ENCODE results near the gene LONP1.
A peak's percentile ranks its signal among the peaks of the same experiment; 100 is the strongest.

The LONP1 gene

DNA sequence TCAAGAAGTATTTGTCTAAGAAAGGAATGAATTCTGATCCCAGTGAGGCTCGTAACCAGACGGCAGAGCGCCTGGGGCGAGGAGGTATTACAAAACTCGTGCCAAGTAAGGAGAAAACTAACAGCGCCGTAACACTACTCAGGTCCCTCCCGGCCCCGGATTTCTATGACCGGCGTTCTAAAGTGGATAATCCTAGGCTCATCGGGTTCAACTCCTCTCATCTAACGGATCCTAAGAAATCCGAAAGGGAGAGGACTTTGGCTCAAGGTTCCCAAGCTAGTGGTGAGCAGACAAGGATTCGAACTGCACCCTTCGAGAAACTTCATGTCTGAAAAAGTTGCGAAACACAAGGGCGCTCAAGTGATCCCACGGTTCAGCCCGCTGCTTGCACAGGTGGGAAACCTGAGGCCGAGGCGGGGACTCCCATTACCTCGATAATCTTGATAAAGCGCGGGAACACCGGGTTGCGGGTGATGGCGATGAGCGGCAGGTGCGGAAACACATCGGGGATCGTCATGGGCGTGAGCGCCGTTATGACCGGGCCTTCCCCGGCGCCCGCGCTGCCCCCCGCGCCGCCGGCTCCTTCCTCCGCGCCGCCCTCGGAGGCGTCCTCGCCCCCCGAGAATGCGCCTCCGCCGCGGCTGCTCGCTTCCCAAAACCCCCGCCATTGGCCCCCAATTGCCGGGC, 529 bp downstream of the LONP1 start:
- CTCF ChIA-PET: interaction anchor here (1.0 to 3.0 kb wide), 5 partner anchors 24 to 37 kb away, joined by 3 to 11 read pairs (median 4); partner anchors contain the start of gene RPL36
- peak; percentile 60 for DNase-seq
- Mint-ChIP-seq H3K9me3 (no peaks in the 10 kb centered on the region), H3K4me1 (peaks cover 37% of the 10 kb centered on the region), H3K36me3 (peaks cover 13% of the 10 kb centered on the region), H3K27me3 (peaks cover 6% of the 10 kb centered on the region), H3K4me3 (peak overlapping the region; percentile 93), H3K27ac (peak overlapping the region; percentile 98)

DNA sequence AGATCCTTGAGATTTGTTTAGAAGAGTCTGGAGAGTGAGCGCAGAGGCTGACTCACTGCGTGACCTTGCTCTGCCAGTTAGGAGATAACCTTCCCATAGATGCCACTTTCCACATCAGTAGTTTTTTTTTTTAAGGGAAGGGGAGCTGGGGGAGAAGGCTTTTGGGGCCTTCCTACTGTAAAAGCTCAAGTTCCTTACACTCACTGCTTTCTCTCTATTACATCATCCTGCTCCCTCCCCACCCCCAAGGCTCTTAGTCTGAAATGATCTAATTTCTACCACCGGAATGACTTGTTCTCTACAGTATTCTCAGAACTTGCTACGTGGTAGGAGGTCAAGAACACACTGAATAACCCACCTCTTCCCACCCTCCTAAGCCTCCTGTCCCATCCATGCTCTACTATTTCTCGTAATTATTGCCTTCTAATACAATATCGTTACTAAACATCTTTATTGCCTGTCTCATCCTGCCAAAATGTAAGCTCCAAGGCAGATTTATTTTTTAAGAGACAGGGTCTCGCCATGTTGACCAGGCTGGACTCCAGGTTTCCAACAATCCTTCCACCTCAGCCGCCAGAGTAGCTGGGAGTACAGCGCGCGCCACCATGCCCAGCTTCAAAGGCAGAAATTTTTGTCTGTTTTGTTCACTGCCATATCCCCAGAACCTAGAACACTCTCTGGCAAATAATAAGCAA, 1.2 kb downstream of the LONP1 start:
- H3K4me3 Mint-ChIP-seq: peak overlapping the region; percentile 93
- CTCF ChIA-PET: interaction anchor here (1.0 to 3.0 kb wide), 4 partner anchors 24 to 31 kb away, joined by 3 to 11 read pairs (median 6); partner anchors contain the start of gene RPL36
- DNase-seq: peak; percentile 62
- peak overlapping the region; percentile 98 for H3K27ac Mint-ChIP-seq
- no peaks in the 10 kb centered on the region for H3K9me3 Mint-ChIP-seq
- H3K36me3 Mint-ChIP-seq: peaks cover 17% of the 10 kb centered on the region
- peaks cover 37% of the 10 kb centered on the region for H3K4me1 Mint-ChIP-seq
- H3K27me3 Mint-ChIP-seq: peaks cover 6% of the 10 kb centered on the region

DNA sequence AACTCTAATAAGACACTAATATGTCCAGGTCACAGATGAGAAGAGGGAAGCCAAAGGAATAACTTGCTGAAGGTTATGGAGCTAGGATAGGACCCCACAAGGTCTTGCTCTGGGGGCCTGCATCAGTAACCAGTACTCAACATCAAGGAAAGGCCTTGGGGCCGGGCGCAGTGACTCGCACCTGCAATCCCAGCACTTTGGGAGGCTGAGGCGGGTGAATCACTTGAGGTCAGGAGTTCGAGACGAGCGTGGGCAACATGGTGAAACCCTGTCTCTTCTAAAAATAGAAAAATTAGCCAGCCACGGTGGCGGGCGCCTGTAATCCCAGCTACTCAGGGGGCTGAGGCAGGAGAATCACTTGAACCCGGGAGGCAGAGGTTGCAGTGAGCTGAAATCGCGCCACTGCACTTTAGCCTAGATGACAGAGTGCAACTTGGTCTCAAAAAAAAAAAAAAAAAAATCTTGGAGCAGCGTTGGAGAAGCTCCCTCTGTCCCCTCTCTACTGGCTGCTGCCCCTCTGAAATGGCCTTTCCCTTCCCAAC, 1.8 kb downstream of the LONP1 start:
- Mint-ChIP-seq H3K27me3 (peaks cover 6% of the 10 kb centered on the region), H3K4me3 (peak overlapping the region; percentile 93), H3K36me3 (peaks cover 21% of the 10 kb centered on the region), H3K4me1 (peaks cover 37% of the 10 kb centered on the region), H3K27ac (peak overlapping the region; percentile 98), H3K9me3 (no peaks in the 10 kb centered on the region)
- CTCF ChIA-PET: interaction anchor here (1.0 to 3.0 kb wide), 4 partner anchors 23 to 31 kb away, joined by 3 to 11 read pairs (median 6); partner anchors contain the start of gene RPL36
- DNase-seq: no peak

DNA sequence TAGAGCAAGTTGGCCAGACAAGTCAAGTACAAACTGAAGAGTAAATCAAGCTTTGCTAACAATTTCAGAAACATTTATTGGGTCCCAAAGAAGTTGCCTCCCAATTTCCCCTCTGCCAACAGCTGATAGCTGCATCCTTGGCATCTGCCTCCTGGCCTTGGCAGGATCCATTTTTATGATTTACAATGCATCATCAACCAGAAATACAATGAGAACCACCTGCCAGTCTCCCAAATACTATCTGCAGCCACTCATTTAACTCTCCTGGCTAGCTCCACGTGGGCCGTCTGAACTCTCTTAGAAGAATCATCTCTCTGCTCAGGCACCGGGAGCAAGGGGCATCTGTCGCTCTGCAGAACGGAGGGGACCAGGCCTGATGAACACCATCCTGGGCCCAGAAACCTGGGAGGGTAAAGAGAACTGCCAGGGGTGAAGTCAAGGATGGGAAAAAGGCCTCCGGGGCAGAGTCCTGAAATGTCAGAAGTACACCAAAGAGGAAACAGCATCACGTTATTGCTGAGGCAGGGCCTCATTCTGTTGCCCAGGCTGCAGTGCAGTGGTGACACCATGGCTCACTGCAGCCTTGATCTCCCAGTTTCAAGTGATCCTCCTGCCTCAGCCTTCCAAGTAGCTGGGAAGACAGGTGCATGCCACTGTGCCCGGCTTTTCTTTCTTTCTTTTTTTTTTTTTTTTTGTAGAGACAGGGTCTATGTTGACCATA, 2.6 kb downstream of the LONP1 start:
- Mint-ChIP-seq H3K36me3 (peaks cover 23% of the 10 kb centered on the region), H3K27me3 (peaks cover 6% of the 10 kb centered on the region), H3K27ac (peak overlapping the region; percentile 98), H3K4me1 (peaks cover 37% of the 10 kb centered on the region), H3K4me3 (peak overlapping the region; percentile 93), H3K9me3 (no peaks in the 10 kb centered on the region)
- CTCF ChIA-PET: interaction anchor here (1.3 to 3.0 kb wide), 2 partner anchors 26 to 77 kb away, joined by 4 to 11 read pairs; no protein-coding TSS in a partner anchor
- no peak for DNase-seq

DNA sequence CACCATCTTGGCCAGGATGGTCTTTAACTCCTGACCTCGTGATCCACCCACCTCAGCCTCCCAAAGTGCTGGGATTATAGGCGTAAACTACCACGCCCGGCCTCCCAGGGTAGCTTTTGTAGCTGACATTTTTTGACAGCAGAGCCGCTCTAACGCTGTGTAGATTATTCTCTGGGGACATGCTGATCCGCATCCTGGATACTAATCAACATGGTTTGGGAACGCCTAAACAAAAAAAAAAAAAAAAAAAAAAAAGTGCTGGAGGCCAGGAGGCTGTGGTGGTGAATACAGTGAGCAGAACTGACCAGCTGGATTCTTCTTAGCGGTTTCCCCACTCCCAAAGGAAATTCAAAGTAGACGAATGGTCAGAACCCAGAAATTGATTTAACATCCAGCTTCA, 5.1 kb downstream of the LONP1 start:
- Mint-ChIP-seq H3K4me1 (peaks cover 30% of the 10 kb centered on the region), H3K36me3 (peaks cover 31% of the 10 kb centered on the region), H3K9me3 (no peaks in the 10 kb centered on the region), H3K4me3 (no peak overlapping the region), H3K27ac (no peak overlapping the region), H3K27me3 (no peaks in the 10 kb centered on the region)
- DNase-seq: no peak
- CTCF ChIA-PET: interaction anchor here (0.6 to 1.6 kb wide), 2 partner anchors 28 to 1063 kb away, joined by 4 read pairs; no protein-coding TSS in a partner anchor

DNA sequence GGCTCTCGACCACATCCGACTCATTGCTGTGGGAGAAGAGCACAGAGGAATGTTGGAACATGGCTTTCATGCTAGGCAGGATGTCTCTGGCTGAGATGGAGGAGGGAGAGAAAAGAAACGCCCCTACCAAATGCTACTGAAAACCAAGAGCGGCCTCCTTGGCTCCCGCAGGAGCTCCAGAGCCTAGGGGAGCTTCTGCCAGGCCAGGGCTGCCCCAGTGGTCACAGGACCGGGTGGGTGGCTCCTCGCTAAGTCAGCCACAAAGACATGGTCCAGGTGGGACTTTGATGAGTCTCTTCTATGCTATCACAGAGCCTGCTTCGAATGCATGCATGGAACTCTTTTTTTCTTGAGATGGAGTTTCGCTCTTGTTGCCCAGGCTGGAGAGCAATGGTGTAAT, 6.7 kb downstream of the LONP1 start:
- Mint-ChIP-seq H3K4me1 (peaks cover 19% of the 10 kb centered on the region), H3K9me3 (no peaks in the 10 kb centered on the region), H3K27me3 (no peaks in the 10 kb centered on the region), H3K27ac (no peak overlapping the region), H3K36me3 (peaks cover 25% of the 10 kb centered on the region), H3K4me3 (no peak overlapping the region)
- CTCF ChIA-PET: interaction anchor here (1.6 to 4.4 kb wide), 2 partner anchors 23 to 26 kb away, joined by 4 to 19 read pairs; partner anchors contain the start of gene RPL36
- no peak for DNase-seq

DNA sequence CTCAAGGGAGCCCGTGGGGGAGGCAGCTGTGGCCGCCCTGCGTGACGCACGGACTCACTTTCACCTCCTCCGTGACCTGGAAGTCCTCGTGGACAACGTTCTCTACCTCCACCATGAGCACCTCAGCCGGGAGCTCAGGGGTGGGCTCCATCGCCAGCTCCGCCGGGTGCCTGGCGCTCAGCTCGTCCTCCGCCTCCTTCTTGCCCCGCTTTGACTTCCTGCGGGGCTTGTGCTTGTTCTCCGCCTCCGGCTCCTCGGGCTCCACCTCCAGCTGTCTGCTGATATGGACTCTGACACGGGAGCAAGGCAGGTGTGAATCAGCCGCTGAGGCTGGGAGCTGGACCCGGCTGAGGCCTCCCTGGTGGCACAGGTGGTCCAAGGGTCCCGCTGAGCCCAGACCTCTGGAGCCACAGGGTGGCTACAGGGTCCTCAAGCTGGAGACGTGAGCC, 8.2 kb downstream of the LONP1 start:
- CTCF ChIA-PET: interaction anchor here (4.4 kb wide), 1 partner anchor 21 kb away, joined by 19 read pairs; the partner anchor contains the start of gene RPL36
- H3K4me3 Mint-ChIP-seq: no peak overlapping the region
- peaks cover 6% of the 10 kb centered on the region for H3K4me1 Mint-ChIP-seq
- no peak for DNase-seq
- no peaks in the 10 kb centered on the region for H3K27me3 Mint-ChIP-seq
- peaks cover 26% of the 10 kb centered on the region for H3K36me3 Mint-ChIP-seq
- no peaks in the 10 kb centered on the region for H3K9me3 Mint-ChIP-seq
- no peak overlapping the region for H3K27ac Mint-ChIP-seq

DNA sequence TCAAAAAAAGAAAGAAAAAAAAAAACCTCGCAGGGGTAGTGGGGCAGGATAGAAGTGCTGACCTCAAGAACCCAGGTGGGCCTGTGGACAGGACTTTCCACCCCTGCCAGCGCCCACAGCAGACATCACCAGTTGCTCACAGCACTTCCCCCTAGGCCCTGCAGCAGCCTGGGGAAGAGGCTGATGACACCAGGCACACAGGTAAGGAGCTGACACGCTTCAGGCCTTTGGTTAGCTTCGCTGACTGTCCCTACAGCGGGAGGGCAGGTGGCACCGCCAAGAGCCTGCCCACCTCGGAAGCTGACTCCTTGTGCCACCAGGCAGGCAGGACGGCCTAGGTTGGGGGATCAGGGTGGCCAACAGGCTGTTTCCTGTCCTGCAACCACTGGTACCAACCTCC, 8.9 kb downstream of the LONP1 start:
- no peak overlapping the region for H3K27ac Mint-ChIP-seq

DNA sequence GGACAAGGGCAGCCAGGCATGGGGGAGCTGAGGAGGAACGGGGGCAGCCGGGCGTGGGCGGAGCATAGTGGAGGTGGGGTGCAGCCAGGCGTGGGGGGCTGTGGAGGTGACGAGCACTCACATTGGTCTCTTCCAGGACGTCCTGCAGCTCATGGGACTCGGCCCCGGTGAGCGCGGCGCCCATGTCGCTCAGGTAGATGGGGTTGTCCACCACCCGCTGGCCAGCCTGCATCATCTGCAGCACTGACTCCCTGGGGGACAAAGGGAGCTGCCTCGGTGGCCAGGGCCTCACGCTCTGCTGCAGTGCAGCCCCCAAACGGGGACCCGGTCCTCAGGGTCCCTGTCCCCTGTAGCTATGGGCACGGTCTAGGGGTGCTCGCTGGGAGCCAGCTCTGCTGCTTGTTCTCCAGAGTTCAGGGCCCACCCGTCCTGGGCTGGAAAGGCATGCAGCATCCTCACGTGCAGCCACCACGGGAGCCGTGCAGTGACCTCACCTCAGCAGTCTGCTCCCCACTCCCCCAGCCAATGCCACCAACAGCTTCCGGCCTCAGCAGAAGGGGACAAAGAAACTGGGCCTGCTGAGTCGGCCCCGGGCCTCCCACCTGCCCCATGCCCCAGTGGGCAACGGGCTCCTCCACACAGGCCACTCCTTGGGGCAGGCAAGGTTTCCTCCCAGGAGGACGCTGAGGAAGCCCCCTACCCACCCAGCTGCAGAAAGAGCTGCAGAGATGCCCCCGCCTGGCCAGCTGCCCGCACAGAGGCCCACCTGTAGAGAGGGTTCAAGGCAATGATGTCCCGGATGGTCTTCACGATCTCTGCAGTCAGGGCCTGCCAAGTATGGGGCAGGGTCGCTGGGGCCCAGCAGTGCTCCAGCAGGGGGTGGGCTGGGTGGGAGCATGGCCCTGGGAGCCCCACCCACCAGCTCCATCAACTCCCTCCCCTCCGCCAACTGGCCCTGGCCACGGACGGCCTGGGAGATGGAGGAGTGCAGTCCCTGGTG, 12.1 kb downstream of the LONP1 start:
- Mint-ChIP-seq H3K27ac (no peak overlapping the region), H3K36me3 (peaks cover 28% of the 10 kb centered on the region), H3K4me3 (no peak overlapping the region), H3K27me3 (no peaks in the 10 kb centered on the region), H3K4me1 (no peaks in the 10 kb centered on the region), H3K9me3 (no peaks in the 10 kb centered on the region)
- no peak for DNase-seq
- CTCF ChIA-PET: no interaction called here

More for the DNA sequence above, 8.9 kb downstream of the LONP1 start:
- no peak overlapping the region for H3K4me3 Mint-ChIP-seq
- peaks cover 3% of the 10 kb centered on the region for H3K4me1 Mint-ChIP-seq
- DNase-seq: no peak
- H3K9me3 Mint-ChIP-seq: no peaks in the 10 kb centered on the region
- H3K36me3 Mint-ChIP-seq: peaks cover 31% of the 10 kb centered on the region
- no peaks in the 10 kb centered on the region for H3K27me3 Mint-ChIP-seq
- CTCF ChIA-PET: interaction anchor here (4.4 kb wide), 1 partner anchor 20 kb away, joined by 19 read pairs; the partner anchor contains the start of gene RPL36

DNA sequence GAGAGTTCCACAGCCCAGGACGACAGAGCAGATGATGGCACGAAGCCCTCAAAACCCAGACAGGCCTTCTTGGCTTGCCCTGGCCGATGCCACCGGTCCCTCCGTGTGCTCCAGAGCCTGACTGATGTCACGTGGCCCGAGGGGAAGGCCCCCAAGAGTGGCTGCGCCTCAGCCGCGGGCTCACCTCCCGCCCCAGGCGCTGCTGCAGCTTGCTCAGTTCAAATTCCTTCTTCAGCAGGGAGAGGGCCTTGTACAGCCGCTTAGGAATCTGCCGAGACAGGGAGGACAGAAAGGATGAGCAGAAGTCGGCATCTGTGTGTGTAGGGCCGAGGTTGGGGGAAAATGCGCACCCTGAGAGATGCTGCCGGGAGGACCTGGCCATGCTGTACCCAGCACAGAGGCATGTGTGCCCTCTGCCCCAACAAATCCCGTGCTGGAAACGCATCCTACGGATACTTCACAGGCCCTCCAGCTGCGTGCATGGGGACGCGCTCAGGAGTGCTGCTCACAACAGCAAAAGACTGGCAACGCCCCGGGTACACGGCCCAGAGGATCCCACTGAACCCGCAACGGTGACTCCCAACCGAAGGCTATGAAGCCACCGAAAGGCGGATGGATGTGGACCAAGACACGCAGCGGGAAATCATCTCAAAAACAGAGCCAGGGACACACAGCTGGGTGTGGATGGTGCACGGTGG, 12.9 kb downstream of the LONP1 start:
- peaks cover 25% of the 10 kb centered on the region for H3K36me3 Mint-ChIP-seq
- no peak overlapping the region for H3K4me3 Mint-ChIP-seq
- H3K4me1 Mint-ChIP-seq: no peaks in the 10 kb centered on the region
- no peak overlapping the region for H3K27ac Mint-ChIP-seq
- CTCF ChIA-PET: no interaction called here
- no peaks in the 10 kb centered on the region for H3K9me3 Mint-ChIP-seq
- no peak for DNase-seq
- H3K27me3 Mint-ChIP-seq: no peaks in the 10 kb centered on the region

DNA sequence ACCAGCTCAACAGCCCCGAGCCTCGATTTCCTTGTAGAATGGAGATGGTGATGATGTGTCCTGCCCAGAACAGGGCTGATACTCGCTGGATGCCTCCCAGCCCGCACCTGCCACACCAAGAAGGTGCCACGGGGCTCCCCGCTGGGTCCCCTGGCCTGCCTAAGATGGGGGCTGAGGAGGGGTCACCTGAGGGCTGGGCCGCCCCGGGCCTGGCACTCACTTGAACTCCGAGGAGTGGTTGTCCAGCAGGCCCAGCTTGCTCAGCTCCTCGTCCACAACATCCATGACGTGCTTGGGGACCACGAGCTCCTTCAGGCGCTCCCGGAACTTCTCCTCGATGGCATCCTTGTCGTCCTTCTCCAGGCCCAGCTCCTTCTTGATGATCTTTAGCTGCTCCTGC, 14.4 kb downstream of the LONP1 start:
- Mint-ChIP-seq H3K27ac (no peak overlapping the region), H3K4me1 (no peaks in the 10 kb centered on the region), H3K27me3 (no peaks in the 10 kb centered on the region), H3K36me3 (peaks cover 32% of the 10 kb centered on the region), H3K4me3 (no peak overlapping the region), H3K9me3 (no peaks in the 10 kb centered on the region)
- DNase-seq: no peak
- CTCF ChIA-PET: no interaction called here
